ENCODE data around the gene PBLD.

DNA sequence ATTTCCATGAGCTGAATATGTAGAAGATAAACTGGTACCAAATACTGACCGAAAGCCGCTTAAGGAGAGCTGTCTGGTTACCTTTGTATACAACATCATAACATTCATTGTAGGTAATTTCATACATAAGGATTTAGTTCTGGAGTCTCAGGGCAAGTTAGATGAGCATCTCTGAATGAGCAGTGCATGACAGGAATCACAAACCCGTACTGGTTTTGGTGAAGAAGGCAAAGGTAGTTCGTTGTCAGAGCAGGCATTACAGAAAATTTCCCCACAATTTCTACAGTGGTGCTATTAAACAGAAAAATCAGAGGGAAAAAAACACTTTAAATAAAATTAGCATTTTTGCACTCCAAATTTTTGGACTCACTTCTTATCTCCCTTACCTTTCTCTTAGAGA, 12.9 kb upstream of the PBLD start:
- TF ChIP-seq EZH2phosphoT487 (IDR thresholded peaks at IDR 0.05; ENCODE audit: insufficient read depth, low read depth) (no peak), EZH2 (IDR thresholded peaks at IDR 0.05; ENCODE audit: insufficient read depth, poor library complexity, severe bottlenecking) (no peak)
